Measurements from ENCODE around the gene IER5L.
A peak's percentile ranks its signal among the peaks of the same experiment; 100 is the strongest.
"Not testable (repeated sequence)": the region's sequence is repeated elsewhere in the genome, so short reads cannot be mapped to it uniquely, and the experiment has no call there.

IER5L gene

DNA sequence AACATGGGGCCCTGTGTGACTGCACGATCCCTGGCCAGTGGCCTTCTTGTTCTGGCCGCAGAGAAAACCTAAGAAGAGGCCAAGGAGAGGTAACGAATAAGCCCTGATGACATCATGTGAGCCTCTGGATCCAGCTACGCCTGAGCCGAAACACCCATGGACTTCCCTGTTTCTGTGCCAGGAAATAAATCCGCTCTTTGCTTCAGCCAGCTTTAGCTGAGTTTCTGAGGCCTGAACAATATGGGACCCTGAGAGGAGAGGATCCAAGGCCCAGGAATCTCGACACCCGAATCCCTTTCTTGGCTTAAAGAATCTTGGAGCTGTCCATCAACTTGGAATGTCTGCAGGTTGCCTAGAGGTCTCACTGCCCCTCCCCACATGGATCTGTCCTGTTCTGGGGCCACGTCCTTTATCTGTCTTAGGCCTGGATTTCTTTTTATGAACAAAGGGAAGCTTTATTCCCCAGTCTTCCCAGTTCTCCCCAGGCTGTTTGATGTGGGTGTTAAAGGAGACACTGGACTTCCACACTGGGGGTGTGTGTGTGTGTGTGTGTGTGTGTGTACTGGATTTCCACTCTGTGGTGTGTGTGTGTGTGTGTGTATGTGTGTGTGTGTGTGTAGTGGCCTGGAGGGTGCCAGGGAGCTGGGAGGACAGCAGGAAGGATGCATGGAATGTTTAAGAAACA lies 13.7 kb downstream of the IER5L start (continued):
- TF ChIP-seq, protein P1, sequence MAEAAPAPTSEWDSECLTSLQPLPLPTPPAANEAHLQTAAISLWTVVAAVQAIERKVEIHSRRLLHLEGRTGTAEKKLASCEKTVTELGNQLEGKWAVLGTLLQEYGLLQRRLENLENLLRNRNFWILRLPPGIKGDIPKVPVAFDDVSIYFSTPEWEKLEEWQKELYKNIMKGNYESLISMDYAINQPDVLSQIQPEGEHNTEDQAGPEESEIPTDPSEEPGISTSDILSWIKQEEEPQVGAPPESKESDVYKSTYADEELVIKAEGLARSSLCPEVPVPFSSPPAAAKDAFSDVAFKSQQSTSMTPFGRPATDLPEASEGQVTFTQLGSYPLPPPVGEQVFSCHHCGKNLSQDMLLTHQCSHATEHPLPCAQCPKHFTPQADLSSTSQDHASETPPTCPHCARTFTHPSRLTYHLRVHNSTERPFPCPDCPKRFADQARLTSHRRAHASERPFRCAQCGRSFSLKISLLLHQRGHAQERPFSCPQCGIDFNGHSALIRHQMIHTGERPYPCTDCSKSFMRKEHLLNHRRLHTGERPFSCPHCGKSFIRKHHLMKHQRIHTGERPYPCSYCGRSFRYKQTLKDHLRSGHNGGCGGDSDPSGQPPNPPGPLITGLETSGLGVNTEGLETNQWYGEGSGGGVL (tag by site-specific recombination; IDR thresholded peaks at IDR 0.05), result no peak
- TF ChIP-seq, protein P2, sequence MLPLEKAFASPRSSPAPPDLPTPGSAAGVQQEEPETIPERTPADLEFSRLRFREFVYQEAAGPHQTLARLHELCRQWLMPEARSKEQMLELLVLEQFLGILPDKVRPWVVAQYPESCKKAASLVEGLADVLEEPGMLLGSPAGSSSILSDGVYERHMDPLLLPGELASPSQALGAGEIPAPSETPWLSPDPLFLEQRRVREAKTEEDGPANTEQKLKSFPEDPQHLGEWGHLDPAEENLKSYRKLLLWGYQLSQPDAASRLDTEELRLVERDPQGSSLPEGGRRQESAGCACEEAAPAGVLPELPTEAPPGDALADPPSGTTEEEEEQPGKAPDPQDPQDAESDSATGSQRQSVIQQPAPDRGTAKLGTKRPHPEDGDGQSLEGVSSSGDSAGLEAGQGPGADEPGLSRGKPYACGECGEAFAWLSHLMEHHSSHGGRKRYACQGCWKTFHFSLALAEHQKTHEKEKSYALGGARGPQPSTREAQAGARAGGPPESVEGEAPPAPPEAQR (tag by site-specific recombination; IDR thresholded peaks at IDR 0.05), result no peak

DNA sequence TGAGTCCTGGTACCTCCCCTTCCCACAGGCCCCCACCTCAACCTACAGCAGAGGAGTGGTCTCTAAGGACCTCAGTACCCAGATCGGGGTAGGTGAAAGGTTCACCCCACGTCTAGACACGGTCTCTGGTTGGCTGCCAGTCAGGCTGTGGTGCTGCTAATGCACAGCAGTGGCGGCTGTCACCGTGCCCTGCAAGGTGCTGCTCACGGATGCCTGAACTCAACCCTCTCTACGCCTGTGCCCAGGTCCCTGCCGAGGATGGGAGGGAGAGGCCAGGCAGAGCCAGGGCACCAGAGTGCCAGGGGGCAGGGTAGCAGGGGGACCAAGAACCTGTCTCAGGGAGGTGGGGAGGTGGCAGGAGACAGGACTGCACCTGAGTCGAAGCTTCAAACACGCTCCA lies 14.3 kb downstream of the IER5L start:
- Histone ChIP-seq H3K36me3 (ENCODE audit: control insufficient read depth in 2 of 2, insufficient read depth in 1 of 2, low read length in 2 of 2) (no peaks in the 10 kb centered on the region), H3K4me3 (ENCODE audit: low read depth, low read length) (no peak overlapping the region), H3K9me3 (ENCODE audit: control insufficient read depth, insufficient read depth, low read depth, low read length) (no peaks in the 10 kb centered on the region), H3K4me1 (ENCODE audit: control insufficient read depth, insufficient read depth, low read length) (no peaks in the 10 kb centered on the region; the same call in 1 of the 2 replicates), H3K27ac (ENCODE audit: extremely low read depth, low read depth, low read length) (no peak overlapping the region)
- ChIA-PET POLR2A (no interaction called here), CTCF (interaction anchor here (1.2 to 4.0 kb wide), 4 partner anchors 10 to 32 kb away, joined by 5 to 31 read pairs (median 14); no protein-coding TSS in a partner anchor)
- TF ChIP-seq ZIC2 (tag by site-specific recombination; IDR thresholded peaks at IDR 0.05) (0 out of 2 replicates have a peak, but pooled peaks have one; percentile 2), ZBTB1 (tag by site-specific recombination; IDR thresholded peaks at IDR 0.05) (no peak)

DNA sequence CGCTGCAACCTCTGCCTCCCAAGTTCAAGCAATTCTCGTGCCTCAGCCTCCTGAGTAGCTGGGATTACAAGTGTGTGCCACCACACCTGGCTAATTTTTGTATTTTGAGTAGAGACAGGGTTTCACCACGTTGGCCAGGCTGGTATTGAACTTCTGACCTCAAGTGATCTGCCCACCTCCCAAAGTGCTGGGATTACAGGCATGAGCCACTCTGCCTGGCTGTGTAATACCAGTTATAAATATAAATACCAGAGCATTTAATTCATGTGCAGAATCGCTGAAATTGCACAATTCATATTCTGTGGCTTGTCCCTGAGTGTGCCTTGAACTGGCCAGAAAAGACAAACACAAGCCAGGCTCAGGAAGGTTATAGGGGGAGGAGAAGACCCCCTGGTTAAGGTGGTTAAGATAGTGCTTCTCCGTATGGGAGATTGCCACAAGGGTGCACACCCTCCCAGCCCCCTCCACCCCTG lies 14.8 kb downstream of the IER5L start:
- H3K4me1 ChIP-seq (ENCODE audit: control insufficient read depth, insufficient read depth, low read length); H3K36me3 ChIP-seq (ENCODE audit: control insufficient read depth in 2 of 2, insufficient read depth in 1 of 2, low read length in 2 of 2); H3K4me3 ChIP-seq (ENCODE audit: low read depth, low read length); H3K27ac ChIP-seq (ENCODE audit: extremely low read depth, low read depth, low read length); H3K9me3 ChIP-seq (ENCODE audit: control insufficient read depth, insufficient read depth, low read depth, low read length); POLR2A ChIA-PET: not testable (repeated sequence)
- CTCF ChIA-PET, result interaction anchor here (2.6 to 4.0 kb wide), 2 partner anchors 10 to 20 kb away, joined by 22 to 31 read pairs; no protein-coding TSS in a partner anchor

DNA sequence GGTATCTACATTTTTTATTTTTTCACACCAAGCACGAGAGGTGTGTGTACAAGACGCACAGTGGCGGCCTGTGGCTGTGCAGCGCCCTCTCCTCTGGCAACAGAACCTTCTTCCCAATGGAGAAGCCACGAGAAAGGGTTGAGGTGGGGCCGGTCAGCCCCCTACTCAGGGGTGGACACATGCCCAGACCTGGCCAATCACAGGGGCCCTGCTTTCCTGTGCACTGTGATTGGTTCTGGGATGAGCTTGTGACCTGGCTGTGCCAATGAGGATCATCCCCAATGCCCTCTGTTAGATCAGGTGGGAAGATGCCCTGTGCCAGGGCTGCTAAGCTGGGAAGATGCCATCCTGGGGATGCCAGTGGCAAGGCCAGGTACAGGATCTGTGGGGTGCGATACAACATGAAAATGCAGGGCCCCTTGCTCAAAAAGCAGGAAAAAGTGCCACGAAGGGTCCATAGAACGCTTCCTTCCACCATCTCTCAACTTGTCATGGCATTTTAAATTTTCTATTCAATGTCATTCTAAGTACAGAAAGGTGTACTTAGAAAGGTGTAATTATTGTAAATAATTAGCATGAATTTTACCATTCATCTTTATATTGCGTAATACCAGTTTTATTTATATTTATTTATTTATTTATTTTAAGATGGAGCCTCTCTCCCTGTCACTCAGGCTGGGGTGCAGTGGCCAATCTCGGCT lies 15.4 kb downstream of the IER5L start:
- Histone ChIP-seq H3K36me3 (ENCODE audit: control insufficient read depth in 2 of 2, insufficient read depth in 1 of 2, low read length in 2 of 2) (no peaks in the 10 kb centered on the region), H3K4me3 (ENCODE audit: low read depth, low read length) (no peak overlapping the region), H3K4me1 (ENCODE audit: control insufficient read depth, insufficient read depth, low read length) (no peaks in the 10 kb centered on the region; the same call in 1 of the 2 replicates), H3K9me3 (ENCODE audit: control insufficient read depth, insufficient read depth, low read depth, low read length) (no peaks in the 10 kb centered on the region), H3K27ac (ENCODE audit: extremely low read depth, low read depth, low read length) (no peak overlapping the region)
- POLR2A ChIA-PET, result interaction anchor here (1.8 kb wide), 1 partner anchor 15 kb away, joined by 6 read pairs; the partner anchor contains the start of gene IER5L
- CTCF ChIA-PET, result interaction anchor here (1.3 kb wide), 1 partner anchor 20 kb away, joined by 4 read pairs; no protein-coding TSS in a partner anchor
- TF ChIP-seq, protein P3, sequence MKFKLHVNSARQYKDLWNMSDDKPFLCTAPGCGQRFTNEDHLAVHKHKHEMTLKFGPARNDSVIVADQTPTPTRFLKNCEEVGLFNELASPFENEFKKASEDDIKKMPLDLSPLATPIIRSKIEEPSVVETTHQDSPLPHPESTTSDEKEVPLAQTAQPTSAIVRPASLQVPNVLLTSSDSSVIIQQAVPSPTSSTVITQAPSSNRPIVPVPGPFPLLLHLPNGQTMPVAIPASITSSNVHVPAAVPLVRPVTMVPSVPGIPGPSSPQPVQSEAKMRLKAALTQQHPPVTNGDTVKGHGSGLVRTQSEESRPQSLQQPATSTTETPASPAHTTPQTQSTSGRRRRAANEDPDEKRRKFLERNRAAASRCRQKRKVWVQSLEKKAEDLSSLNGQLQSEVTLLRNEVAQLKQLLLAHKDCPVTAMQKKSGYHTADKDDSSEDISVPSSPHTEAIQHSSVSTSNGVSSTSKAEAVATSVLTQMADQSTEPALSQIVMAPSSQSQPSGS (tag by site-specific recombination; IDR thresholded peaks at IDR 0.05; ENCODE audit: low read depth), result no peak
- TF ChIP-seq TCF7L2 (IDR thresholded peaks at IDR 0.05; ENCODE audit: borderline replicate concordance, low read depth, low read length) (no peak), KLF16 (tag by site-specific recombination; IDR thresholded peaks at IDR 0.05) (no peak), ZNF624 (tag by site-specific recombination; IDR thresholded peaks at IDR 0.05) (no peak), ZNF202 (tag by site-specific recombination; IDR thresholded peaks at IDR 0.05; ENCODE audit: borderline replicate concordance) (no peak)
